ENCODE data around the gene S100PBP. TPM values are rescaled to one million over a fixed set of nuclear protein-coding genes. Genes with fewer than 3 reads are reported as not detected.

The S100PBP gene
- total RNA-seq, 2 donors from 2014 or later, result 44.3 to 46.1 TPM

DNA sequence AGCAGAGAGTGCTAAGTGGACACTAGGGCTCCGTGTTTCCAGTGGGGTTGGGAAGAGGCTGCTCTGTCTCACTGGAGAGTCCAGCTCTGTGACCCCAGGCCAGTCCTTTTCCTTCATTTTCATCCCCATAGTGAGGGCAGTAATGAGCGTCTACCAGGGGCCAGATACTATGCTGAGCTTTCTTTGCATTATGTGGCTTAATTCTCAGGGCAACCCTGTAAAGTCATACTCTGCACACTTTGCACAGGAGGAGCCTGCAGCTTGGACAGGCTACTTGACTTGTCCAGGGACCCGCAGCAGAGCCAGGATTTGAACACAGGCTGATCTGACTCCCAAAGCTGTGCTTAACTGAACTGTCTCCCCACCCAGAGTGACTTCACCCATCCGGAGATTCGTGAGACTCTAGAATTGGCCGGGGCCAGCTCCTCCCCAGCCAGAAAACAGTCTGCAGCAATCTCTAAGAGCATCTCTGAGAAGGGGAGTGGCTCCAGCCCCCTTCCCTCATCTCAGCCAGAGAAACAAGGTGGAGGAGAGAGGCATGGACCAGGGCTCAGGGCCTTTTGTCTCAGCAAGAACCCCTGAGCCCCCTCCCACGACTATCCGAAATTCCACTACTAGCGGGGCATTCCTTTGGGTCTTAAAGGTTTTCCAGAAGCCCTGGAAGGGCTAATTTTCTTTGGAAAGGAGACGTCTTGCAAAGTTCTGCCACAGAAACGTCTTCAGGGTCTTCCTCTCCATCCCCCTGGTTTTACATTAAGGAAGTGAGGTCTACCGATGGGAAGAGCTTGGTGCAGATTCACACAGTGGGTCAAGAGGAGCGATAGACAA, 54.1 kb downstream of the S100PBP start:
- Histone ChIP-seq H3K36me3 (no peaks in the 10 kb centered on the region), H3K27ac (peak overlapping the region in 1 of 2 donors; percentile 44), H3K4me1 (ENCODE audit: control insufficient read depth in 1 of 2, low read depth in 2 of 2) (peaks cover 6 to 42% of the 10 kb centered on the region in 2 donors), H3K27me3 (replicated peaks; ENCODE audit: insufficient read depth) (no peaks in the 10 kb centered on the region), H3K9me3 (no peaks in the 10 kb centered on the region), H3K4me3 (peak overlapping the region; percentile 75)
- TF ChIP-seq, protein P1, sequence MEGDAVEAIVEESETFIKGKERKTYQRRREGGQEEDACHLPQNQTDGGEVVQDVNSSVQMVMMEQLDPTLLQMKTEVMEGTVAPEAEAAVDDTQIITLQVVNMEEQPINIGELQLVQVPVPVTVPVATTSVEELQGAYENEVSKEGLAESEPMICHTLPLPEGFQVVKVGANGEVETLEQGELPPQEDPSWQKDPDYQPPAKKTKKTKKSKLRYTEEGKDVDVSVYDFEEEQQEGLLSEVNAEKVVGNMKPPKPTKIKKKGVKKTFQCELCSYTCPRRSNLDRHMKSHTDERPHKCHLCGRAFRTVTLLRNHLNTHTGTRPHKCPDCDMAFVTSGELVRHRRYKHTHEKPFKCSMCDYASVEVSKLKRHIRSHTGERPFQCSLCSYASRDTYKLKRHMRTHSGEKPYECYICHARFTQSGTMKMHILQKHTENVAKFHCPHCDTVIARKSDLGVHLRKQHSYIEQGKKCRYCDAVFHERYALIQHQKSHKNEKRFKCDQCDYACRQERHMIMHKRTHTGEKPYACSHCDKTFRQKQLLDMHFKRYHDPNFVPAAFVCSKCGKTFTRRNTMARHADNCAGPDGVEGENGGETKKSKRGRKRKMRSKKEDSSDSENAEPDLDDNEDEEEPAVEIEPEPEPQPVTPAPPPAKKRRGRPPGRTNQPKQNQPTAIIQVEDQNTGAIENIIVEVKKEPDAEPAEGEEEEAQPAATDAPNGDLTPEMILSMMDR (IDR thresholded peaks at IDR 0.05), result no peak
- ATAC-seq (ENCODE audit: insufficient number of reproducible peaks, low FRiP score, low read depth) (no peak), DNase-seq (ENCODE audit: low spot score) (no peak)

DNA sequence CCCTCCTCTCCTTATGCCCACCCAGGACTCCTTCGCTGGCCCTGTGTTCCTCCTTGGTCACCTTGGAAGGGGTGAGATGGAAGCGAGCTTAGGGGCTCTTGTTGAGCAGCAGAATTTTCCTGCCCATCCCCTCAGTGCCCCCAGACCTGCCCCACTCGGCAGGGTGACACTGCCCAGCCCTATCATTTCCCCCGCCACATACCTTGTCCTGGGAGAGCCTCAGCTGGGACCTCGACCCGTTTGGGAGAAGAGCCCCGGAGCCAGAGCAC, 54.7 kb downstream of the S100PBP start:
- no peaks in the 10 kb centered on the region for H3K27me3 ChIP-seq (replicated peaks; ENCODE audit: insufficient read depth)
- no peaks in the 10 kb centered on the region for H3K36me3 ChIP-seq
- peaks cover 6 to 38% of the 10 kb centered on the region in 2 donors for H3K4me1 ChIP-seq (ENCODE audit: control insufficient read depth in 1 of 2, low read depth in 2 of 2)
- no peaks in the 10 kb centered on the region for H3K9me3 ChIP-seq
- DNase-seq (ENCODE audit: low spot score), result no peak
- TF ChIP-seq, protein P1 (IDR thresholded peaks at IDR 0.05), result no peak
- H3K27ac ChIP-seq, result no peak overlapping the region
- ATAC-seq (ENCODE audit: insufficient number of reproducible peaks, low FRiP score, low read depth), result no peak
- H3K4me3 ChIP-seq, result no peak overlapping the region

DNA sequence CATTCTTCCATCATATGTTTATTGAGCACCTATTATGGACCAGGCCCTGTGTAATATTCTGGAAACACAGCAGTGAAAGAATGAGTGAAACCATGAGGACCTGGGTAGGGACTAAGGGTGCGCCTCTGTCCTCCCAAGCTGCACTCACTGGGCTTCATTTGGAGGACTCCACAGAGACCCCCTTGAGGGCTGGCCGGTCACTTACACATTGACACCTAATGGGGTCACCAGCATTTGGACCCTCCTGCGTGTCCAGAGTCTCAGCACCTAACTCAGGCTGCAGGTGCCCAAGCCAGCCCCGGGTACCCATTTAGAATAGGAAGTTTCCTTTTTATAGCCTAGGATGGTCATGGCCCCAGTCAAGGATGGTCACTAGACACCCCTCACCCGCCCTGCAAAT, 56.0 kb downstream of the S100PBP start:
- no peak for DNase-seq (ENCODE audit: low spot score)
- H3K9me3 ChIP-seq, result no peaks in the 10 kb centered on the region
- no peak overlapping the region for H3K4me3 ChIP-seq
- H3K27ac ChIP-seq, result no peak overlapping the region
- H3K27me3 ChIP-seq (replicated peaks; ENCODE audit: insufficient read depth), result no peaks in the 10 kb centered on the region
- no peaks in the 10 kb centered on the region for H3K36me3 ChIP-seq
- TF ChIP-seq, protein P1 (IDR thresholded peaks at IDR 0.05), result no peak
- peaks cover 6 to 38% of the 10 kb centered on the region in 2 donors for H3K4me1 ChIP-seq (ENCODE audit: control insufficient read depth in 1 of 2, low read depth in 2 of 2)
- ATAC-seq (ENCODE audit: insufficient number of reproducible peaks, low FRiP score, low read depth), result no peak

DNA sequence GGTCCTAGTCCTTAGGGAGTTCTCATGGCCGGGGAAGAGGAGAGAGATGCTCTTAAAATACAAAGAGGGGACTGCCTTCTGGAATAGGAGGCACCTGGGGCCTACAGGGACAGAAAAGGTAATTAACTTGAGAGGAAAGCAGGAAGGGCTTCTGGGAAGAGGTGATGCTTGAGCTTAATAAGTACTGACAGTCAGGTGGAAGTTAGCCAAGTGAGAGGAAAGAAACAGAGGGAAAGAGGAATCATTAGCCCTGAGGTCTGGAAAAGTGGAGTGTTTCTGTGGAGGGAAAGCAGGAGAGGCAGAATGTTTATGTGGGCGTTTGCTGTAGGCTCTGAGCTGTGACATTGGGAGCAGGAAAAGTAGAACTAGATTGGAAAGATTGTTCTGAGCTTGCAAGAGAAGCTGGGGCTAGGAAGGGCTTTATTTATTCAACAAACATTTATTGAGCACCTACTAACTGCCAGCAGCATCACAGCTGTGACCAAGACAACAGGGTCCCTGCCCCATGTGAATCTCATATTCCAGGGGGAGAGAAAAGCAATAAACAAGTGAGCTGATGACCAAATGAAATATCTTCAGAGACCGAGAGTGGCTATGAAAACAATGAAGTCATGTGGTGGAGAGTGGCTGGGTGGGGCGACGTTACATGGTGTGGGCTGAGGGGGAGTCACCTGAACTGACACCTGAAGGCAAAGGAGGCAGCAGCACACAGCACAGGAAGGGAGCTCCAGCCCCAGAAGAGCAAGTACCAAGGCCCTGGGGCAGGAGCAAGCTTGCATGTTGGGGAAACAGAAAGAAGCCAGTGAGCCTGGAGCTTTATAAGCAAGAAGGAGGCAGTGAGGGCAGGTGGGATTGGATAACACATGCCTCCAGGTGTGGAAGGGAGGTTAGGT, 57.7 kb downstream of the S100PBP start:
- TF ChIP-seq, protein P1 (IDR thresholded peaks at IDR 0.05), result no peak
- Histone ChIP-seq H3K4me3 (no peak overlapping the region), H3K27ac (no peak overlapping the region), H3K27me3 (replicated peaks; ENCODE audit: insufficient read depth) (no peaks in the 10 kb centered on the region), H3K9me3 (no peaks in the 10 kb centered on the region), H3K4me1 (ENCODE audit: control insufficient read depth in 1 of 2, low read depth in 2 of 2) (peaks cover 5 to 22% of the 10 kb centered on the region in 2 donors), H3K36me3 (no peaks in the 10 kb centered on the region)
- no peak for DNase-seq (ENCODE audit: low spot score)
- ATAC-seq (ENCODE audit: insufficient number of reproducible peaks, low FRiP score, low read depth), result no peak

Data from thoracic aorta (tissue), 2 donors.